Measurements from ENCODE around the gene TNFSF8. TPM values are rescaled to one million over a fixed set of nuclear protein-coding genes. Genes with fewer than 3 reads are reported as not detected.

Gene TNFSF8
- 27.7 and 28.4 TPM in 2 replicates for total RNA-seq (2014; rRNA removed; shearing (Covaris generic))
- 50.3 and 53.1 TPM in 2 replicates for total RNA-seq (2022)
- Bru-seq, nascent RNA: percentile 95 among the genes with signal in this experiment
- BruChase-seq, experiment 1, labeled RNA remaining after a 6-hour chase: percentile 67 among the genes with signal in this experiment
- BruChase-seq, experiment 2, labeled RNA remaining after a 2-hour chase: percentile 82 among the genes with signal in this experiment
- long read RNA-seq, transcript TNFSF8-203 (5 exons, 1,523 nt): minor isoform, 8 of 84 reads
- long read RNA-seq, transcript TNFSF8-201 (4 exons, 1,906 nt): major isoform, 61 of 84 reads
- long read RNA-seq, partial matches to known transcripts: 3 of 84 reads
- long read RNA-seq, other reads (novel, unspliced or antisense): 12 of 84 reads

GRCh38 chr9:114930056-114930812, at the start of gene TNFSF8:
Gene TNFSF8, minus strand, starts transcription at chr9:114930591. Its CDS starts 288 bp downstream, at chr9:114930303.
- TF ChIP-seq, protein P1, sequence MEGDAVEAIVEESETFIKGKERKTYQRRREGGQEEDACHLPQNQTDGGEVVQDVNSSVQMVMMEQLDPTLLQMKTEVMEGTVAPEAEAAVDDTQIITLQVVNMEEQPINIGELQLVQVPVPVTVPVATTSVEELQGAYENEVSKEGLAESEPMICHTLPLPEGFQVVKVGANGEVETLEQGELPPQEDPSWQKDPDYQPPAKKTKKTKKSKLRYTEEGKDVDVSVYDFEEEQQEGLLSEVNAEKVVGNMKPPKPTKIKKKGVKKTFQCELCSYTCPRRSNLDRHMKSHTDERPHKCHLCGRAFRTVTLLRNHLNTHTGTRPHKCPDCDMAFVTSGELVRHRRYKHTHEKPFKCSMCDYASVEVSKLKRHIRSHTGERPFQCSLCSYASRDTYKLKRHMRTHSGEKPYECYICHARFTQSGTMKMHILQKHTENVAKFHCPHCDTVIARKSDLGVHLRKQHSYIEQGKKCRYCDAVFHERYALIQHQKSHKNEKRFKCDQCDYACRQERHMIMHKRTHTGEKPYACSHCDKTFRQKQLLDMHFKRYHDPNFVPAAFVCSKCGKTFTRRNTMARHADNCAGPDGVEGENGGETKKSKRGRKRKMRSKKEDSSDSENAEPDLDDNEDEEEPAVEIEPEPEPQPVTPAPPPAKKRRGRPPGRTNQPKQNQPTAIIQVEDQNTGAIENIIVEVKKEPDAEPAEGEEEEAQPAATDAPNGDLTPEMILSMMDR (conservative IDR thresholded peaks at IDR 0.05; ENCODE audit: low read length): 0 out of 2 replicates have a peak, but pooled peaks have one; percentile 18
- no peak for TF ChIP-seq EZH2phosphoT487 (IDR thresholded peaks at IDR 0.05; ENCODE audit: borderline replicate concordance, low read depth, low read length)
- Histone ChIP-seq H3K27ac (ENCODE audit: low read depth, low read length, poor library complexity, severe bottlenecking) (peak within 1 kb of the TSS; percentile 90), H3K4me1 (ENCODE audit: insufficient read depth, low read length, poor library complexity, severe bottlenecking) (peaks cover 42% of the 10 kb centered on the region), H4K20me1 (ENCODE audit: insufficient read depth, low read length) (no peaks in the 10 kb centered on the region), H2AFZ (ENCODE audit: low read length) (peak within 1 kb of the TSS; percentile 58; the same call in 1 of the 2 replicates), H3K4me3 (ENCODE audit: low read depth, low read length, poor library complexity, severe bottlenecking) (peak within 1 kb of the TSS; percentile 76), H3K9me3 (ENCODE audit: low read length) (no peaks in the 10 kb centered on the region), H3K79me2 (ENCODE audit: insufficient read depth, low read depth, low read length) (peaks cover 50% of the 10 kb centered on the region), H3K4me2 (ENCODE audit: low read length) (peak within 1 kb of the TSS; percentile 84), H3K9me2 (ENCODE audit: insufficient read depth, low read length) (no peaks in the 10 kb centered on the region), H3K36me3 (ENCODE audit: insufficient read depth, low read length) (no peaks in the 10 kb centered on the region)
- intact Hi-C loops (cut with micrococcal nuclease; ENCODE audit: unreplicated experiment): no loop called here
- ChIA-PET POLR2A (interaction anchor here (0.8 to 6.2 kb wide), 11 partner anchors 10 to 542 kb away, joined by 4 to 108 read pairs (median 15); partner anchors contain the start of gene AKNA), CTCF (ENCODE audit: unreplicated experiment) (interaction anchor here (0.6 to 1.8 kb wide), 4 partner anchors 8 to 24 kb away, joined by 3 to 7 read pairs (median 4); no protein-coding TSS in a partner anchor)
- DNase-seq (ENCODE audit: low spot score): peak; percentile 90
- no TSS peak for BruUV-seq (replicated peaks)

GRCh38 chr9:114973216-114973615, 42.8 kb upstream of the TNFSF8 start:
- intact Hi-C loops (cut with micrococcal nuclease; ENCODE audit: unreplicated experiment): no loop called here

More at GRCh38 chr9:114973216-114973615, 42.8 kb upstream of the TNFSF8 start:
- H3K4me2 ChIP-seq (ENCODE audit: low read length): no peak overlapping the region
- no peak overlapping the region for H3K4me3 ChIP-seq (ENCODE audit: low read depth, low read length, poor library complexity, severe bottlenecking)
- H3K79me2 ChIP-seq (ENCODE audit: insufficient read depth, low read depth, low read length): no peaks in the 10 kb centered on the region
- no TSS peak for BruUV-seq (replicated peaks)
- H4K20me1 ChIP-seq (ENCODE audit: insufficient read depth, low read length): no peaks in the 10 kb centered on the region
- no peaks in the 10 kb centered on the region for H3K36me3 ChIP-seq (ENCODE audit: insufficient read depth, low read length)
- no peak overlapping the region for H3K27ac ChIP-seq (ENCODE audit: low read depth, low read length, poor library complexity, severe bottlenecking)
- no peaks in the 10 kb centered on the region for H3K9me2 ChIP-seq (ENCODE audit: insufficient read depth, low read length)
- ChIA-PET POLR2A (no interaction called here), CTCF (ENCODE audit: unreplicated experiment) (interaction anchor here (0.6 kb wide), 1 partner anchor 29 kb away, joined by 3 read pairs; no protein-coding TSS in a partner anchor)
- H3K9me3 ChIP-seq (ENCODE audit: low read length): no peaks in the 10 kb centered on the region
- no peak for DNase-seq (ENCODE audit: low spot score)
- no peak overlapping the region for H2AFZ ChIP-seq (ENCODE audit: low read length)
- TF ChIP-seq EZH2phosphoT487 (IDR thresholded peaks at IDR 0.05; ENCODE audit: borderline replicate concordance, low read depth, low read length): no peak
- TF ChIP-seq, protein P1 (conservative IDR thresholded peaks at IDR 0.05; ENCODE audit: low read length): no peak
- H3K4me1 ChIP-seq (ENCODE audit: insufficient read depth, low read length, poor library complexity, severe bottlenecking): no peaks in the 10 kb centered on the region
